Measurements from ENCODE around the gene SDHA. TPM values are rescaled to one million over a fixed set of nuclear protein-coding genes. Genes with fewer than 3 reads are reported as not detected.

SDHA gene
- total RNA-seq, 1 experiment from 2014 or later: 163 TPM

DNA sequence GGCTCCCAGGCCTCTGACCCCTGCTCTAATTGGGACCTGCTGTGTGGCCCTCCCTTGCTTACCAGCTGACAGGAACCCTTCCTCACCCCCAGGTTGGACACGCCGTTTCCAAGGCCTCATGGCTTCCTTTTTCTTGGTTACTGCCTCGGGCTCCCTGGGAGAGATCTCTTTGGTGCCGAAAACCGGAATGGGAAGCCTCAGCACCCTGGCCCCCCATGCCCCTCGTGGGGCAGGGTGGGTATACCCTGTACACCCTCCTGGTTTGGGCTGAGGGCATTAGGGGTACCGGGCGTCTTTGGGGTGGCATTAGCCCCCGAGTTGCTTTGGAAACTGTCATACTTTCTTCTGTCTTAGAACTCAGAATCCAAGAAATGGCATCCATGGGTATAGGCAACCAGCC lies 37.0 kb upstream of the SDHA start:
- H3K4me2 ChIP-seq (ENCODE audit: low read length): no peak overlapping the region
- no peak overlapping the region for H3K9ac ChIP-seq (ENCODE audit: low read length)
- no TSS peak for BruUV-seq (replicated peaks)
- H3K9me3 ChIP-seq (ENCODE audit: low read length): no peaks in the 10 kb centered on the region
- intact Hi-C loops (cut with micrococcal nuclease): no loop called here
- H3F3A ChIP-seq (ENCODE audit: low read length, unreplicated experiment): no peaks in the 10 kb centered on the region
- DNase-seq (no peak), ATAC-seq (no peak)
- ChIA-PET POLR2A (ENCODE audit: unreplicated experiment) (no interaction called here), CTCF (interaction anchor here (1.0 kb wide), 1 partner anchor 7 kb away, joined by 3 read pairs; no protein-coding TSS in a partner anchor)
- no peaks in the 10 kb centered on the region for H3K36me3 ChIP-seq (ENCODE audit: low read depth, low read length)
- H3K79me2 ChIP-seq (ENCODE audit: low read length): no peaks in the 10 kb centered on the region
- H2AFZ ChIP-seq (ENCODE audit: low read length): no peak overlapping the region
- no peak overlapping the region for H3K27ac ChIP-seq (ENCODE audit: low read length)
- no peaks in the 10 kb centered on the region for H3K4me1 ChIP-seq (ENCODE audit: insufficient read depth, low read length)
- H3K4me3 ChIP-seq (ENCODE audit: low read length): no peak overlapping the region
- H3K27me3 ChIP-seq (ENCODE audit: low read length): 0 out of 2 replicates have a peak, but pooled peaks cover 3% of the 10 kb centered on the region
- no peaks in the 10 kb centered on the region for H4K20me1 ChIP-seq (ENCODE audit: low read length)
- no peak for TF ChIP-seq EZH2 (IDR thresholded peaks at IDR 0.05; ENCODE audit: low read length, unreplicated experiment)
- TF ChIP-seq, protein P1, sequence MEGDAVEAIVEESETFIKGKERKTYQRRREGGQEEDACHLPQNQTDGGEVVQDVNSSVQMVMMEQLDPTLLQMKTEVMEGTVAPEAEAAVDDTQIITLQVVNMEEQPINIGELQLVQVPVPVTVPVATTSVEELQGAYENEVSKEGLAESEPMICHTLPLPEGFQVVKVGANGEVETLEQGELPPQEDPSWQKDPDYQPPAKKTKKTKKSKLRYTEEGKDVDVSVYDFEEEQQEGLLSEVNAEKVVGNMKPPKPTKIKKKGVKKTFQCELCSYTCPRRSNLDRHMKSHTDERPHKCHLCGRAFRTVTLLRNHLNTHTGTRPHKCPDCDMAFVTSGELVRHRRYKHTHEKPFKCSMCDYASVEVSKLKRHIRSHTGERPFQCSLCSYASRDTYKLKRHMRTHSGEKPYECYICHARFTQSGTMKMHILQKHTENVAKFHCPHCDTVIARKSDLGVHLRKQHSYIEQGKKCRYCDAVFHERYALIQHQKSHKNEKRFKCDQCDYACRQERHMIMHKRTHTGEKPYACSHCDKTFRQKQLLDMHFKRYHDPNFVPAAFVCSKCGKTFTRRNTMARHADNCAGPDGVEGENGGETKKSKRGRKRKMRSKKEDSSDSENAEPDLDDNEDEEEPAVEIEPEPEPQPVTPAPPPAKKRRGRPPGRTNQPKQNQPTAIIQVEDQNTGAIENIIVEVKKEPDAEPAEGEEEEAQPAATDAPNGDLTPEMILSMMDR (conservative IDR thresholded peaks at IDR 0.05; ENCODE audit: low read depth, low read length): no peak
- no peak for TF ChIP-seq EZH2phosphoT487 (IDR thresholded peaks at IDR 0.05; ENCODE audit: borderline replicate concordance, low read length)
- H3K9me2 ChIP-seq (replicated peaks; ENCODE audit: low read length): no peaks in the 10 kb centered on the region

- Histone ChIP-seq H3K4me1 (ENCODE audit: insufficient read depth, low read length) (no peaks in the 10 kb centered on the region), H3K9me3 (ENCODE audit: low read length) (no peaks in the 10 kb centered on the region), H4K20me1 (ENCODE audit: low read length) (no peaks in the 10 kb centered on the region), H3K36me3 (ENCODE audit: low read depth, low read length) (no peaks in the 10 kb centered on the region), H3K4me3 (ENCODE audit: low read length) (no peak overlapping the region), H3K79me2 (ENCODE audit: low read length) (no peaks in the 10 kb centered on the region), H3F3A (ENCODE audit: low read length, unreplicated experiment) (no peaks in the 10 kb centered on the region), H3K4me2 (ENCODE audit: low read length) (no peak overlapping the region), H3K9me2 (replicated peaks; ENCODE audit: low read length) (no peaks in the 10 kb centered on the region), H3K27me3 (ENCODE audit: low read length) (0 out of 2 replicates have a peak, but pooled peaks cover 3% of the 10 kb centered on the region), H2AFZ (ENCODE audit: low read length) (no peak overlapping the region), H3K27ac (ENCODE audit: low read length) (no peak overlapping the region), H3K9ac (ENCODE audit: low read length) (no peak overlapping the region)
- ATAC-seq (no peak), DNase-seq (no peak)
- CTCF ChIA-PET: no interaction called here
- BruUV-seq (replicated peaks): no TSS peak
- POLR2A ChIA-PET (ENCODE audit: unreplicated experiment): no interaction called here
- TF ChIP-seq EZH2 (IDR thresholded peaks at IDR 0.05; ENCODE audit: low read length, unreplicated experiment) (no peak), EZH2phosphoT487 (IDR thresholded peaks at IDR 0.05; ENCODE audit: borderline replicate concordance, low read length) (no peak)
- TF ChIP-seq, protein P1 (conservative IDR thresholded peaks at IDR 0.05; ENCODE audit: low read depth, low read length): no peak
- intact Hi-C loops (cut with micrococcal nuclease): no loop called here
Observed at GRCh38 chr5:181566-181965, 36.6 kb upstream of the SDHA start.

GRCh38 chr5:182126-182525 lies 36.0 kb upstream of the SDHA start:
- H3K9me3 ChIP-seq (ENCODE audit: low read length): no peaks in the 10 kb centered on the region
- H4K20me1 ChIP-seq (ENCODE audit: low read length): no peaks in the 10 kb centered on the region
- H3K9me2 ChIP-seq (replicated peaks; ENCODE audit: low read length): no peaks in the 10 kb centered on the region
- H3K36me3 ChIP-seq (ENCODE audit: low read depth, low read length): no peaks in the 10 kb centered on the region
- DNase-seq (no peak), ATAC-seq (no peak)
- POLR2A ChIA-PET (ENCODE audit: unreplicated experiment): no interaction called here
- no peak overlapping the region for H3K4me2 ChIP-seq (ENCODE audit: low read length)
- no peaks in the 10 kb centered on the region for H3K79me2 ChIP-seq (ENCODE audit: low read length)
- no TSS peak for BruUV-seq (replicated peaks)
- TF ChIP-seq EZH2 (IDR thresholded peaks at IDR 0.05; ENCODE audit: low read length, unreplicated experiment) (no peak), EZH2phosphoT487 (IDR thresholded peaks at IDR 0.05; ENCODE audit: borderline replicate concordance, low read length) (no peak)
- TF ChIP-seq, protein P1 (conservative IDR thresholded peaks at IDR 0.05; ENCODE audit: low read depth, low read length): no peak
- intact Hi-C loops (cut with micrococcal nuclease): no loop called here
- no peaks in the 10 kb centered on the region for H3F3A ChIP-seq (ENCODE audit: low read length, unreplicated experiment)
- no peak overlapping the region for H3K9ac ChIP-seq (ENCODE audit: low read length)
- H3K27me3 ChIP-seq (ENCODE audit: low read length): 0 out of 2 replicates have a peak, but pooled peaks cover 3% of the 10 kb centered on the region
- H3K4me3 ChIP-seq (ENCODE audit: low read length): no peak overlapping the region
- H3K27ac ChIP-seq (ENCODE audit: low read length): no peak overlapping the region
- no peak overlapping the region for H2AFZ ChIP-seq (ENCODE audit: low read length)
- CTCF ChIA-PET: no interaction called here
- H3K4me1 ChIP-seq (ENCODE audit: insufficient read depth, low read length): no peaks in the 10 kb centered on the region
